VCaP (cell line): ENCODE results near the gene TRPC6.
"Not testable (repeated sequence)": the region's sequence is repeated elsewhere in the genome, so short reads cannot be mapped to it uniquely, and the experiment has no call there.

Experiments used
- H3K27ac ChIP-seq: fragments of 450-650 bp; 2 replicates; pipeline ENCODE4 v1.5.1; 2017
- CTCF ChIP-seq: fragments of 450-650 bp; conservative IDR thresholded peaks from 2 replicates; pipeline ENCODE4 v1.5.1; 2017; ENCODE audit warnings: mild to moderate bottlenecking, moderate library complexity

Gene TRPC6

GRCh38 chr11:101442936-101443521 is 140.8 kb downstream of the TRPC6 start:
- TF ChIP-seq CTCF = no peak
- no peak overlapping the region for H3K27ac ChIP-seq

- no peak overlapping the region for H3K27ac ChIP-seq
- no peak for TF ChIP-seq CTCF
These were observed 141.6 kb downstream of the TRPC6 start for GRCh38 chr11:101442171-101442570.

- TF ChIP-seq CTCF = no peak
- no peak overlapping the region for H3K27ac ChIP-seq
These were observed 142.1 kb downstream of the TRPC6 start for GRCh38 chr11:101441747-101442146.

- H3K27ac ChIP-seq = no peak overlapping the region
- 0 out of 2 replicates have a peak, but pooled peaks have one; percentile 11 for TF ChIP-seq CTCF
These were observed 144.3 kb downstream of the TRPC6 start for GRCh38 chr11:101439488-101439887.

GRCh38 chr11:101438708-101439107 is 145.1 kb downstream of the TRPC6 start:
- not testable (repeated sequence) for H3K27ac ChIP-seq

- H3K27ac ChIP-seq = no peak overlapping the region
- no peak for TF ChIP-seq CTCF
These were observed 145.7 kb downstream of the TRPC6 start for GRCh38 chr11:101438126-101438525.

- TF ChIP-seq CTCF = peak; percentile 92
- H3K27ac ChIP-seq = no peak overlapping the region
These were observed 147.2 kb downstream of the TRPC6 start for GRCh38 chr11:101436511-101437142.

- TF ChIP-seq CTCF = no peak
- H3K27ac ChIP-seq = no peak overlapping the region
These were observed 148.3 kb downstream of the TRPC6 start for GRCh38 chr11:101435408-101435973.
